Stimulated activated naive CD4-positive, alpha-beta T cell (primary cell): Measurements from ENCODE around the gene DPP4.

ENCODE experiments used
- DNase-seq, 6 experiments: peaks; one replicate each; lab custom pipeline; 2025; lab: John Stamatoyannopoulos, UW

DPP4 gene

DNA sequence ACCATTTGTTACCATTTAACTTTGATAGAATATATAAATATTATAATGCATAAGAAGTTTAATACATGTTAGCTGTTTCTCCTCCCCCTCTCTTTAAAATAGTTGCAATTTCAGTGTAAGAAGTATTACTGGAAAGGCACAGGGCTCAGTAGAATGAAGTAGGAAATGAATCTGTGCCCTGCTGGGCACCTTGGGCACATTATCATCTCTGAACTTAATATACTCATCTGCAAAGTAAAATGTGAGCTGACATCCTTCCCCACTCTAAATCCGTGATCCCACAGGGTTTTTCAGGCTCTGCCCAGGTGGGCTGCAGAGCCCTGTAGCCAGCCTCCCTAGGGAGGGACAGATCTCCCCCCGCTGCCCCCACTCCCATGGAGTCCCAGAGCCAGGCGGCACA is 56.8 kb downstream of the DPP4 start:
- no peak for DNase-seq

- no peak for DNase-seq
These were observed 57.9 kb downstream of the DPP4 start for GRCh38 chr2:162016080-162016479.

GRCh38 chr2:162014751-162015150 is 59.3 kb downstream of the DPP4 start:
- no peak for DNase-seq

- peak in 3 of 6 experiments; percentile 49 to 59 (median 54) for DNase-seq
These were observed 60.2 kb downstream of the DPP4 start for GRCh38 chr2:162013514-162014475.

DNA sequence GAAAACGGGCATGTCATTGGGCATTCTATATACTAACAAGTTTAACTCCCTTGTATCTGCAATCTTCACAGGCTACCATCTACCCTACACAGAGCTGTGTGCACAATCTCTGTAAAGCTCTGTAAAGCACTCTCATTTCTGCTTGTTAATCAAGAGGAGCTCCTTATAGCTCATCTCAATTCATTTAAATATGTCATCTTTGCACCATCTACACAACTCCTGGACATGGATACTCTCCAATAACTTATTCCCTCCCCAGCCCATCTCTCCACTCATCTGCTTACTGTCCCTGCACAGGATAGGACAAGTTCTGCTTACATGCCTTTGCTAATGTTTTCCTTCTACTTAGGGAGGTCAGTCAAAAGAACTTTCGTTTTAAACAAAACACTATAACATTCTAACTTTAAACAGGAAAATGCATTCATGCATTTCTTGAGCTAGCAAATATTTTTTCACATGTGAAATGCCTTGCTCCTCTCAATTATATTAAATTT is 61.4 kb downstream of the DPP4 start:
- peak in 1 of 6 experiments; percentile 36 for DNase-seq

- DNase-seq, result peak; percentile 5 to 92 (median 60)
These were observed 62.1 kb downstream of the DPP4 start for GRCh38 chr2:162011706-162012564.

DNA sequence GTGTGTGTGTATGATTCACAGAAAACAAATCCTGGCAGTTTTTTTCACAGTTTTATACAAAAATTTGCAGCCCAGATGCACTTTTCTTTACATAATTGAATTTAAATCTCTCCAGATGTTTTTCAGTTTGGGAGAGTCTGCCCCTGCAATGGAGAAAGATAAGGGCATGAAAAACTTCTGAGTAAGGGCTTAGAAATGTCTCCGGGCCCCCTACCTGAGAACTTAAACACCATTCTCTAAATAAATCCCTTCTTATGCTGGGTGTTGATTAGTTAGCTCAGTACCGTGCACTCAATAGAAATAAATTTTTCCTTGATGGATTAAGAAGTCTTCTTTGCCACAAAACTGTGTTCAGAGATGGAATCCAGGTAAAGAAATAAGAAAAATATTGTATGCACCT is 64.5 kb downstream of the DPP4 start:
- no peak for DNase-seq

- DNase-seq, result peak in 3 of 6 experiments; percentile 3 to 53 (median 51)
These were observed 66.5 kb downstream of the DPP4 start for GRCh38 chr2:162007447-162008040.

- no peak for DNase-seq
These were observed 67.7 kb downstream of the DPP4 start for GRCh38 chr2:162006337-162006736.

DNA sequence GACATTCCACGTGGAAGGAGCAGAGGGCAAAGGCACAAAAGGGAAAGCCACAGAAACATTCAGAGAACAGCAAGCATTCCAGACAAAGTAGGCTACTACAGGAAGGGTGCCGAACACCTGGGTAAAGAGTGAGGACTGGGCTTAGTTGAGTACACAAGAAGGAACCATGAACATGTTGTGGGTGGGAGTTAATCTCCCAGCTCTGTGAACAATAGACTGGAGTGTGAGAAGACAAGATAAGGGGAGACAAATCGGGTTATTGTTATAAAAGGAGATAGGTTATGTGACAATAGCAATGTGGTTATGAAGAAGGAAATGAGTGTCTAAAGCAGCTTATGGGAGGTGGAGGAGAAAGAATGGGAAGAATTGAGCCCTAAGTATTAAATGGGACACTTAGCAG is 70.0 kb downstream of the DPP4 start:
- no peak for DNase-seq

DNA sequence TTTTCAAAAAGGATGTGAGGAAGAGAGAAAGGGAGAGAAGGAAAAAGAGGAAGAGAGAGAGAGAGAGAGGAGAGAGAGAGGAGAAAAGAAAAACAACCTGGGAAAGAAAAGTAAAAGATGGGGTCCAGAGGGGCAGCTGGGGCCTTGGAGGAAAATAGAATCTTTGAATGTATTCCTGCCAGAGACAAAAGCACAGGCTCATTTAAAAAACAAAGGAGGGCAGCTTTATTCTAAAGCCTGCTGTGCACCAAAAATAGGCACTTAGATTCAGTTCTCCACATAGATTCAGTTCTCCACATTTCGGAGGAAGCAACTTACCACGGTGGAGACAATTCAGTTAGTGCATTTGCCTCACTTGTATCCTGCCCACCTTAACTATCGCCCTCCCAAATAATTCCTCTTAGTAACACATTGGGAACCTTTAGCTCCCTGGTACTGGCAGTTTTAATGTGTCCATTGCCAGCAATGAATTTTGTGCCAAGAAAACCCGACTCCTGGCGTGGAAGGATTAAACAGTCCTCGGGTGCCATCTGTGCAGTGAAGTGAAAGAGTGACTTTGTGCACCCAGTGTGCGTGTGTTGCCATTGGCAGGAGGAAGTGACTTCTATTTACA is 71.3 kb downstream of the DPP4 start:
- no peak for DNase-seq

GRCh38 chr2:162000431-162000830 is 73.6 kb downstream of the DPP4 start:
- no peak for DNase-seq

DNA sequence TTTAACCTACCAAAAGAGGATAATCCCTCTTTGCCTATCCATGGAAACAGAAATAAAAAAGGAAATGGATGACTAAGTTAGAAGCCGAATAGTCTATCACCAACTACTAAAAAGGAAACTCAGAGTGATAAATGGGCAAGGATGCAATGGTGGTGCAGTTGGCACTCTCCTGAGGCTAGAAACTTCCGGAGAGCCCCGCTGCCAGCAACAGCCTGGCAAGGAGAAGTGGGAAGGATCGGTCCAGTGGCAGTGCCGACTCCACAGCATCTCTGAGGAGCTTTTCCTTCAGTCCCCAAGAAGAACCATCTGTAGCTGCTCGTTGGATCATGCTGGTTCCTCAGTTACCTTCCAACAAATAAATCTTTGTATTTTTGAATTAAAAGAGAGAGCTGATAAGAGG is 74.7 kb downstream of the DPP4 start:
- DNase-seq, result no peak

DNA sequence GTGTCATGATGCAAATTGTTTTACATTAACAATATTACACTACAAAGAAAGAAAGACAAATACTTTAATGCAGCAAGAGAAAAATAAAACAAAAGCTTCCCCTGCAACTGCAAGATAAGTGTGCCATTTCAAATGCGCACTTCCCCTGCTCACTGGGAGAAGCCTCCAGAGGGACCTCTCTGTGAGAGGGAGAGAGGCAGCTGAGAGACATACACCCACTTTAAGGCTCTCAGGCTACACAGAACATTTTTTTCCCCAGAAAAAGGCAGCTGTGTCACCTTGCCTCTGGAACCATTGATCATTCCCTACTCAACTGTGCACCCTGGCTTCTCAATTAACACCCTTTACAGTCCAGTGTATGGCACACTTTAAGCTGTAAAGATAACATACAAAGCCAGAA is 75.2 kb downstream of the DPP4 start:
- DNase-seq, result no peak

- DNase-seq, result no peak
These were observed 76.0 kb downstream of the DPP4 start for GRCh38 chr2:161997916-161998471.

DNA sequence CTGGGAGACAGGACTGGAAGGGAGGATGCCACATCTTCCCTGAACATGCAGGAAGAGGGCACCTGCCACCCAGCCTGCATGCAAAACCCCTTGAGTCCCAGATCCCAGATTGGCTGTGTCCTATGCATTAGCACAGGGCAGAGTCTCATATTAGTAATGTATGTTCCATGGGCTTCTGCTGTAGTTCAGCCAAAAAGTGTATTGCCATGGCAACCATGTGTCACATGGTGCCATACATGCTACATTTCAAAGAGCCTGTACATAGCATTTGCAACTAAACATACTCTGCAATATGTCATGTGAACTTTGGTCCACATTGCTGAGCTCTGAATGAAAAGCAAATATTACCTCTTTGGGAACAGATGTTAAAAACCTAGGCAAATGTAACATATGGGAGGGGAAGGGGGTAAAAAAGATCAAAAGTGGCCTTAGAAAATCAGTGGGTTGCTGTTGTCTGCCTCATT is 78.4 kb downstream of the DPP4 start:
- DNase-seq, result peak; percentile 4 to 46 (median 15)

DNA sequence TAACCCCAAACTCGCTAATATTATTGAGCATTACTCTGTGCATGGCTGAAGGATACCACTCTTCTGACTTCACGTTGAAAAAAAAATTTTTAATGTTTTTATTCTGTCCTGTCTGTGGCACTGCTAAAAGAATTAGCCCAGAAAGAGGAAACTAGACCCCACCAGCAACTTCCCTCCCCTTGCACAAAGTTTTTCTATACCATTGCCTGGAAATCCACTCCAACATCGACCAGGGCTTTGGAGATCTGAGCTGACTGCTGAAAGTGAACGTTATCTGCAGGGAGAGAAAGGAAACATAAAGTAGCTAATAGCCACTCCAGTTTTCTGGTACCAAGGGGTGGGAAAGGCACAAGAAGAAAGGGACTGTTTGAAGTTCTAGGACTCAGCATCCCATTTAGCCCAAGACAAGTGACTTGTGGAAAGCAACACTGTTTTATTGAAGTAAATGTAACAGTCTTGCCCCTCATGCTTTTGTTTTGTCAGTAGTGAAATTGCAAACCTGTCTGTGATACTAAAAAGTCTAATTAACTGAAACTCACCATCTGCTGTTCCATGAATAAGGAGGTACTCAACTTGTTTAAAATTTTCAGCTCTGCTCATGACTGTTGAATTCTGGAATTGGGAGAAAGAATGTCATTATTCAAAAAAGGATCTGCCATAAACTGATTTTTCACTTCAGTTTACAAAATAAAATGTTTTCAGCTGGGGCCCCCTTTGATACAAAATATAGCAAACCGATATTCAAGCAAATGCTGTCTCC is 79.1 kb downstream of the DPP4 start:
- peak in 1 of 6 experiments; percentile 16 for DNase-seq

DNA sequence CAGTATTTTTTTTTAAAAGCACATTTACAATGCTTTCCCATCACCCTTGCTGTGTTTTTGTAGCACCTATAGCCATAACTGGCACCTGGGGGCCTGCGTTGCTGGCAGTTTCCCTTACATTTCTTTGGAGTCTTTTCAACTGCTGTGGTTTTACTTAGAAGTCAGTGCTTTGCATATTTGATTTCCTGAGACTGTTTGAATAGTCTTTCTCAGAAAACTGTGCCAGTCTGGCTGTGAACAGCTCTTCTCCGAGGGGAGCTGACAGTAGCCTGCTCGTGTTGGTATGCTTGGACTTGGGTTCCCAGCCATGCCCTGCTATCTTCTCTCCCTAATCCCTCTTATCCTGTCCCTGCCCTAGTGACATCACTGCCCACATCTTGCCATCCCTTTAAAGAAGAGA is 81.5 kb downstream of the DPP4 start:
- peak; percentile 23 to 72 (median 53) for DNase-seq

DNA sequence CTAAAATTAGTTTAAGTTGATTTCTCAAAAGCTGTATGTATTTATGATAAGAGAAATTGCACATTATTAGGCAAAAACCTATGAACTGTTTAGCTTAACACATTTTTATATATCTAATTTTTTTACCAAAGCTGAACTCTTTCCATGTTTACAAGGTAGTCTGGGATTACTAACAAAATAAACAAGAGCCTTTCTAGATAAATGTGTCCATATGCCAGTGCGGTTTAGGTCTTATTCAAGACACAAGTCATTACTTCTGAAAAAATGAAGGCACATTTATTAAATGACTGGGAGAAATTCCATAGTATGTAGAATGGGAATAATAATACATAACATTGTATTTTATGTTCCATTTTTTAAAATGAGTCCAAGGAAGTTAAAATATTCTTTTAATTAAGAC is 82.0 kb downstream of the DPP4 start:
- DNase-seq, result no peak

- DNase-seq, result no peak
These were observed 83.3 kb downstream of the DPP4 start for GRCh38 chr2:161990741-161991140.
